SK-N-SH (cell line): ENCODE measurements around the gene CDK6. TPM values are rescaled to one million over a fixed set of nuclear protein-coding genes. Genes with fewer than 3 reads are reported as not detected.

Experiments used
- CTCF ChIA-PET: fragments of 300-600, 350-600 bp; formaldehyde crosslinking; extraction: SDS; loops from one replicate; lab custom pipeline; 2021; lab: Yijun Ruan, JAX
- POLR2A ChIA-PET: fragments of 350-600 bp; sonication (Branson Sonifier 250); formaldehyde crosslinking; extraction: SDS; loops from one replicate; lab custom pipeline; 2020; ENCODE audit warnings: antibody characterized with exemption, inconsistent platforms; lab: Yijun Ruan, JAX
- DNase-seq: peaks from one replicate; pipeline ENCODE4 v3.0.0; 2012
- H2AFZ ChIP-seq: fragments of 200-600 bp; sonication (generic); 2 replicates; pipeline ENCODE4 v1.8.1; 2016; ENCODE audit warnings: antibody characterized with exemption, mild to moderate bottlenecking, low read depth
- H3F3A ChIP-seq: fragments of 200-600 bp; sonication (generic); replicated peaks from 2 replicates; pipeline ENCODE3; 2016; ENCODE audit warnings: antibody characterized with exemption, mild to moderate bottlenecking; ENCODE audit not compliant: insufficient read depth
- H3K27ac ChIP-seq, 2 experiments: fragments of 200-500 bp in 1 of 2; fragments of 200-600 bp in 1 of 2; sonication (Bioruptor generic) in 1 of 2; sonication (generic), shearing (Covaris generic) in 1 of 2; 2 replicates each; pipeline versions ENCODE4 v1.5.1 to v1.6.1; 2014 to 2016; ENCODE audit warnings: low read depth in 2 of 2, inconsistent platforms in 1 of 2, low read length in 1 of 2, mild to moderate bottlenecking in 1 of 2, mixed read lengths in 1 of 2
- H3K27me3 ChIP-seq: fragments of 200-600 bp; sonication (generic), shearing (Covaris generic); 2 replicates; pipeline ENCODE4 v1.6.1; 2016; ENCODE audit warnings: mixed run types; ENCODE audit not compliant: insufficient read depth
- H3K36me3 ChIP-seq, 2 experiments: fragments of 200-500 bp in 1 of 2; fragments of 200-600 bp in 1 of 2; sonication (Bioruptor generic) in 1 of 2; sonication (generic) in 1 of 2; replicated peaks in 1 of 2; 2 replicates each; pipeline versions ENCODE3 to v1.5.1; 2014 to 2016; ENCODE audit warnings: low read length in 1 of 2, mild to moderate bottlenecking in 1 of 2; ENCODE audit not compliant: insufficient read depth in 2 of 2, control insufficient read depth in 1 of 2
- H3K4me1 ChIP-seq, 2 experiments: fragments of 200-500 bp in 1 of 2; fragments of 200-600 bp in 1 of 2; sonication (Bioruptor generic) in 1 of 2; sonication (generic), shearing (Covaris generic) in 1 of 2; 2 replicates each; pipeline versions ENCODE4 v1.5.1 to v1.6.1; 2014 to 2016; ENCODE audit warnings: low read depth in 1 of 2, low read length in 1 of 2, mixed run types in 1 of 2; ENCODE audit not compliant: insufficient read depth in 2 of 2, control insufficient read depth in 1 of 2
- H3K4me2 ChIP-seq: fragments of 200-600 bp; sonication (generic), shearing (Covaris generic); 2 replicates; pipeline ENCODE4 v1.6.1; 2017; ENCODE audit warnings: mixed run types
- H3K4me3 ChIP-seq, 2 experiments: fragments of 200-500 bp in 1 of 2; fragments of 200-600 bp in 1 of 2; sonication (Bioruptor generic) in 1 of 2; sonication (generic), shearing (Covaris generic) in 1 of 2; 2 replicates each; pipeline versions ENCODE4 v1.5.1 to v1.8.1; 2014 to 2016; ENCODE audit warnings: low read depth in 2 of 2, inconsistent platforms in 1 of 2, low read length in 1 of 2, mild to moderate bottlenecking in 1 of 2, mixed read lengths in 1 of 2, moderate library complexity in 1 of 2
- H3K79me2 ChIP-seq: fragments of 200-600 bp; sonication (generic); 2 replicates; pipeline ENCODE4 v1.8.1; 2017; ENCODE audit warnings: mild to moderate bottlenecking; ENCODE audit not compliant: insufficient read depth
- H3K9ac ChIP-seq: fragments of 200-600 bp; sonication (generic); 2 replicates; pipeline ENCODE4 v1.6.1; 2017; ENCODE audit warnings: mixed run types
- H3K9me2 ChIP-seq: fragments of 200-600 bp; sonication (generic); 2 replicates; pipeline ENCODE4 v1.6.1; 2017; ENCODE audit warnings: mixed run types
- H3K9me3 ChIP-seq: fragments of 200-600 bp; sonication (generic); 2 replicates; pipeline ENCODE4 v1.6.1; 2017; ENCODE audit warnings: mixed run types, mild to moderate bottlenecking, moderate library complexity
- H4K20me1 ChIP-seq: fragments of 200-600 bp; sonication (generic); 2 replicates; pipeline ENCODE4 v1.6.1; 2017; ENCODE audit warnings: mild to moderate bottlenecking, mixed run types; ENCODE audit not compliant: insufficient read depth
- CHD2 ChIP-seq: fragments of 150-350 bp; IDR thresholded peaks from 2 replicates; pipeline ENCODE4 v1.6.1; 2018; ENCODE audit warnings: low read length; ENCODE audit not compliant: partially characterized antibody
- EP300 ChIP-seq, 2 experiments: IDR thresholded peaks; 2 replicates each; pipeline versions ENCODE4 v1.4.0 to v1.6.1; 2012; ENCODE audit warnings: borderline replicate concordance in 1 of 2, low read depth in 1 of 2, low read length in 1 of 2
- FOSL2 ChIP-seq: IDR thresholded peaks from 2 replicates; pipeline ENCODE4 v1.4.0; 2012; ENCODE audit warnings: low read depth, mild to moderate bottlenecking, moderate library complexity, borderline replicate concordance
- FOXM1 ChIP-seq: IDR thresholded peaks from 2 replicates; pipeline ENCODE4 v1.4.0; 2012; ENCODE audit warnings: low read depth, mild to moderate bottlenecking
- IRF3 ChIP-seq: fragments of 150-350 bp; IDR thresholded peaks from 2 replicates; pipeline ENCODE4 v1.6.1; 2016; ENCODE audit warnings: mild to moderate bottlenecking, low read depth, low read length
- JUND ChIP-seq: IDR thresholded peaks from 2 replicates; pipeline ENCODE4 v1.4.0; 2012
- NFIC ChIP-seq: IDR thresholded peaks from 2 replicates; pipeline ENCODE4 v1.4.0; 2012; ENCODE audit warnings: borderline replicate concordance
- RFX5 ChIP-seq: IDR thresholded peaks from 2 replicates; pipeline ENCODE4 v1.6.1; 2012; ENCODE audit warnings: mild to moderate bottlenecking, improper control_type of control experiment, low read length
- RXRA ChIP-seq: IDR thresholded peaks from 2 replicates; pipeline ENCODE4 v1.4.0; 2012; ENCODE audit warnings: low read depth, mild to moderate bottlenecking, borderline replicate concordance
- SMC3 ChIP-seq: IDR thresholded peaks from 2 replicates; pipeline ENCODE4 v1.6.1; 2012; ENCODE audit warnings: low read depth, low read length, improper control_type of control experiment
- TAF1 ChIP-seq: IDR thresholded peaks from 2 replicates; pipeline ENCODE4 v1.6.1; 2012; ENCODE audit warnings: low read depth, mild to moderate bottlenecking, low read length, moderate library complexity, borderline replicate concordance
- TCF12 ChIP-seq: IDR thresholded peaks from 2 replicates; pipeline ENCODE4 v1.4.0; 2012
- USF1 ChIP-seq: IDR thresholded peaks from 2 replicates; pipeline ENCODE4 v1.4.0; 2012; ENCODE audit warnings: low read depth, borderline replicate concordance
- USF2 ChIP-seq: fragments of 150-350 bp; IDR thresholded peaks from 2 replicates; pipeline ENCODE4 v1.6.1; 2017; ENCODE audit warnings: antibody characterized with exemption, low read length, low read depth, borderline replicate concordance
- WGBS: methylation state at CpG from one replicate; pipeline ENCODE4 v1.1.6; 2017; ENCODE audit warnings: low lambda C conversion rate; 5-methylcytosine and 5-hydroxymethylcytosine counted together
- polyA plus RNA-seq, 3 experiments: library from polyadenylated mRNA; depleted of rRNA; stranded (reverse); fragments of >200 nt; gene quantifications; 2 replicates each; pipeline ENCODE4 v1.2.3, GENCODE V29; 2012
- TF ChIP-seq, protein P1 (sequence below): IDR thresholded peaks from 2 replicates; pipeline ENCODE4; 2012

The CDK6 gene
- polyA plus RNA-seq, 1 of the 3 experiments (the other 2 are of a cell fraction), result 30.3 TPM

- Histone ChIP-seq H3K4me3 (no peak overlapping the region), H4K20me1 (no peaks in the 10 kb centered on the region), H3F3A (peaks cover 47% of the 10 kb centered on the region), H3K9me3 (no peaks in the 10 kb centered on the region), H3K4me2 (peak overlapping the region; percentile 7; the same call in 1 of the 2 replicates), H3K9ac (0 out of 2 replicates have a peak overlapping the region, but pooled peaks have one; percentile 3), H3K36me3 (peaks cover 41 to 61% of the 10 kb centered on the region in 2 experiments), H3K27ac (peak overlapping the region in 1 of 2 experiments; percentile 72; a peak in 2 of 4 replicates), H3K79me2 (peaks cover 73% of the 10 kb centered on the region), H3K9me2 (no peaks in the 10 kb centered on the region), H2AFZ (no peak overlapping the region), H3K4me1 (peaks cover 0 to 37% of the 10 kb centered on the region in 2 experiments; a peak in 2 of 4 replicates), H3K27me3 (no peaks in the 10 kb centered on the region)
- no peak for DNase-seq
- TF ChIP-seq, protein P1, sequence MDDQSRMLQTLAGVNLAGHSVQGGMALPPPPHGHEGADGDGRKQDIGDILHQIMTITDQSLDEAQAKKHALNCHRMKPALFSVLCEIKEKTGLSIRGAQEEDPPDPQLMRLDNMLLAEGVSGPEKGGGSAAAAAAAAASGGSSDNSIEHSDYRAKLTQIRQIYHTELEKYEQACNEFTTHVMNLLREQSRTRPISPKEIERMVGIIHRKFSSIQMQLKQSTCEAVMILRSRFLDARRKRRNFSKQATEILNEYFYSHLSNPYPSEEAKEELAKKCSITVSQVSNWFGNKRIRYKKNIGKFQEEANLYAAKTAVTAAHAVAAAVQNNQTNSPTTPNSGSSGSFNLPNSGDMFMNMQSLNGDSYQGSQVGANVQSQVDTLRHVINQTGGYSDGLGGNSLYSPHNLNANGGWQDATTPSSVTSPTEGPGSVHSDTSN, result 0 out of 2 replicates have a peak, but pooled peaks have one; percentile 13
- TF ChIP-seq TCF12 (peak; percentile 80), SMC3 (no peak), RXRA (no peak), RFX5 (no peak), FOSL2 (peak; percentile 24; the same call in 1 of the 2 replicates), JUND (0 out of 2 replicates have a peak, but pooled peaks have one; percentile 5), NFIC (0 out of 2 replicates have a peak, but pooled peaks have one; percentile 11), USF1 (no peak), EP300 (IDR thresholded peaks at IDR 0.05; ENCODE audit: borderline replicate concordance in 1 of 2, low read depth in 1 of 2, low read length in 1 of 2) (peak in 1 of 2 experiments; percentile 56; a peak in 1 of 4 replicates), TAF1 (no peak), USF2 (no peak)
- ChIA-PET CTCF (no interaction called here), POLR2A (no interaction called here)
Measured at GRCh38 chr7:92668564-92668963, 167.8 kb downstream of the CDK6 start.

DNA sequence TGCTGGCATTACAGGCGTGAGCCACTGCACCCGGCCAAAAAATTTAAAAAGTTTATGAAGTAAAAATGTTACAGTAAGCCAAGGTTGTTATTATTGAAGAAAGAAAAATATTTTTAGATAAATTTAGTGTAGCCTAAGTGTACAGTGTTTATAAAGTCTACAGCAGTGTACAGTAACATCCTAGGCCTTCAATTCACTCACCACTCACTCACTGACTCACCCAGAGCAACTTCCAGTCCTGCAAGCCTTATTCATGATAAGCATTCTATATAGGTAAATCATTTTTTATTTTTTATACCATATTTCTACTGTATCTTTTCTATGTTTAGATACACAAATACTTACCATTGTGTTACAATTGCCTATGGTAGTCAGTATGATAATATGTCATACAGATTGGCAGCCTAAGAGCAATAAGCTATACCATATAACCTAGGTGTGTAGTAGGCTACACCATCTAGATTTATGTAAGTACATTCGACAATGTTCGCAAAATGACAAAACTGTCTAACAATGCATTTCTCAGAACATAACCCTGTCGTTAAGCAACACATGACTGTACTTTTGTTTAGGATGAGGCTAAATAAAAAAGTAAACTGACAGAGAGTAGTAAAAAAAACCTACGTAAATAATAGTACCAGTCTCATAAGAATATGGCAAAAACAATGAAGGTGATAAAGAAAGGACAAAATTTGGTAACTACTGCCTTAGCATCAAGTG lies 168.4 kb downstream of the CDK6 start:
- peaks cover 41 to 56% of the 10 kb centered on the region in 2 experiments for H3K36me3 ChIP-seq
- POLR2A ChIA-PET, result no interaction called here
- no peak overlapping the region for H2AFZ ChIP-seq
- no peak for TF ChIP-seq FOXM1
- TF ChIP-seq FOSL2, result peak; percentile 64; the same call in 1 of the 2 replicates
- peak; percentile 46; the same call in 1 of the 2 replicates for TF ChIP-seq JUND
- TF ChIP-seq RXRA, result no peak
- TF ChIP-seq IRF3, result no peak
- TF ChIP-seq CHD2, result no peak
- TF ChIP-seq TCF12, result peak; percentile 27; the same call in 1 of the 2 replicates
- no peak overlapping the region; the same call in 1 of the 2 replicates for H3K4me2 ChIP-seq
- H3K27ac ChIP-seq, result peak overlapping the region in 1 of 2 experiments; percentile 72; a peak in 2 of 4 replicates
- no peaks in the 10 kb centered on the region for H3K9me2 ChIP-seq
- H3K9me3 ChIP-seq, result no peaks in the 10 kb centered on the region
- no peaks in the 10 kb centered on the region for H3K27me3 ChIP-seq
- H3K9ac ChIP-seq, result 0 out of 2 replicates have a peak overlapping the region, but pooled peaks have one; percentile 3
- peaks cover 0 to 37% of the 10 kb centered on the region in 2 experiments; a peak in 2 of 4 replicates for H3K4me1 ChIP-seq
- H4K20me1 ChIP-seq, result no peaks in the 10 kb centered on the region
- H3K79me2 ChIP-seq, result peaks cover 72% of the 10 kb centered on the region
- 86% methylated on average over 6 of the region's 6 CpGs for WGBS
- DNase-seq, result no peak
- CTCF ChIA-PET, result interaction anchor here (0.9 kb wide), 1 partner anchor 47 kb away, joined by 3 read pairs; no protein-coding TSS in a partner anchor
- no peak overlapping the region for H3K4me3 ChIP-seq
- H3F3A ChIP-seq, result peaks cover 47% of the 10 kb centered on the region
